Mammary epithelial cell (primary cell): Measurements from ENCODE around the gene SLC25A30.

Experiments used
- EZH2 ChIP-seq: IDR thresholded peaks from 2 replicates; pipeline ENCODE4 v1.6.1; 2012; ENCODE audit warnings: low read length, inconsistent platforms, borderline replicate concordance
- TF ChIP-seq, protein P1 (sequence below), 2 donors: IDR thresholded peaks in 1 of 2; conservative IDR thresholded peaks in 1 of 2; 2 replicates each; pipeline ENCODE4 v1.5.1; 2011 to 2012; ENCODE audit warnings: inconsistent platforms in 2 of 2, low read length in 2 of 2, mild to moderate bottlenecking in 2 of 2, control low read depth in 1 of 2, low read depth in 1 of 2; ENCODE audit not compliant: insufficient read depth in 1 of 2; ENCODE audit errors: extremely low read depth in 1 of 2

DNA sequence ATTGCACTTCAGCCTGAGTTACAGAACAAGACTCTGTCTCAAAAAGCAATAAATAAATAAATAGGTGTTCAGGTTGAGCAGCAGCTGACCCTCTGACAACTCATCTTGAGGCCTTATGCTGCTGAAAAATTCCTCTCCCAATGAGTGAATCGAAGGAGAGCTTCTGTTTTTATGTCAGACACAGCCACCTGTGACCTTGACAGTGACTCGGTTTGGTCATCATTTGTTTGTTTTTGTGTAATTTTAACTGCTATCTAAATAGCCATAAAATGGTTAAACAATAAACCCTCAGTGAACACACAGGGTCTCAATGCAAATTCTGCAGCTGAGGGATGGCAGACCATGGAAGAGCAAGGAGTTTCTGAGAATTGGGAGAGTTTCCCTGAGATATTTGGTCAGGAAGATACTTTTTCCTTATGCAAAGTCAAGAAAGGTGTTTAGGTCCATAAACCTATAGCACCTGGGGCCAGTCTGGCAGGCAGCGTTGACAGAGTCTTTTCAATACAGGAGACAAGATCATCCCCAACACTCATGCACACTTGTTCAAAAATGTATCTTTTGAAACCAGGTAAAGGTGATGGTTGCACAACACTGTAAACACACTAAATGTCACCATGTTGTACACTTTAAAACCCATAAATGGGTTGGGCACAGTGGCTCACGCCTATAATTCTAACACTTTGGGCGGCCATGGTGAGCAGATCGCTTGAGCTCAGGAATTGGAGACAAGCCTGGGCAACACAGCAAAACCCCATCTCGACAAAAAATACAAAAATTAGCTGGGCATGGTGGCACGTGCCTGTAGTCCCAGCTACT, 16.6 kb upstream of the SLC25A30 start:
- TF ChIP-seq EZH2, result no peak
- TF ChIP-seq, protein P1, sequence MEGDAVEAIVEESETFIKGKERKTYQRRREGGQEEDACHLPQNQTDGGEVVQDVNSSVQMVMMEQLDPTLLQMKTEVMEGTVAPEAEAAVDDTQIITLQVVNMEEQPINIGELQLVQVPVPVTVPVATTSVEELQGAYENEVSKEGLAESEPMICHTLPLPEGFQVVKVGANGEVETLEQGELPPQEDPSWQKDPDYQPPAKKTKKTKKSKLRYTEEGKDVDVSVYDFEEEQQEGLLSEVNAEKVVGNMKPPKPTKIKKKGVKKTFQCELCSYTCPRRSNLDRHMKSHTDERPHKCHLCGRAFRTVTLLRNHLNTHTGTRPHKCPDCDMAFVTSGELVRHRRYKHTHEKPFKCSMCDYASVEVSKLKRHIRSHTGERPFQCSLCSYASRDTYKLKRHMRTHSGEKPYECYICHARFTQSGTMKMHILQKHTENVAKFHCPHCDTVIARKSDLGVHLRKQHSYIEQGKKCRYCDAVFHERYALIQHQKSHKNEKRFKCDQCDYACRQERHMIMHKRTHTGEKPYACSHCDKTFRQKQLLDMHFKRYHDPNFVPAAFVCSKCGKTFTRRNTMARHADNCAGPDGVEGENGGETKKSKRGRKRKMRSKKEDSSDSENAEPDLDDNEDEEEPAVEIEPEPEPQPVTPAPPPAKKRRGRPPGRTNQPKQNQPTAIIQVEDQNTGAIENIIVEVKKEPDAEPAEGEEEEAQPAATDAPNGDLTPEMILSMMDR (conservative IDR thresholded peaks at IDR 0.05 in 1 of 2, IDR thresholded peaks at IDR 0.05 in 1 of 2; ENCODE audit: extremely low read depth in 1 of 2, insufficient read depth in 1 of 2, low read depth in 1 of 2, low read length in 2 of 2), result no peak
